ENCODE data around the gene ARL6IP4. TPM values are rescaled to one million over a fixed set of nuclear protein-coding genes. Genes with fewer than 3 reads are reported as not detected.

ARL6IP4 gene
- total RNA-seq, 4 donors from 2014 or later = 84.2 to 212 (median 153) TPM

- Histone ChIP-seq H3K9me3 (no peaks in the 10 kb centered on the region), H3K4me3 (no peak overlapping the region), H3K27ac (no peak overlapping the region), H3K27me3 (no peaks in the 10 kb centered on the region), H3K4me1 (peaks cover 0 to 4% (median 0%) of the 10 kb centered on the region in 3 donors), H3K36me3 (peaks cover 6 to 64% (median 11%) of the 10 kb centered on the region in 3 donors)
- 40% methylated on average over 1 of the region's 10 CpGs; no CpG with 5 or more reads in 1 of the 2 donors for WGBS, 2 donors
- no peak for TF ChIP-seq POLR2A (IDR thresholded peaks at IDR 0.05)
- no peak for TF ChIP-seq CTCF (IDR thresholded peaks at IDR 0.05)
- no peak for DNase-seq
- intact Hi-C loops (cut with DNase I) = no loop called here
Measured at GRCh38 chr12:123000578-123000977, 20.1 kb downstream of the ARL6IP4 start.

- Histone ChIP-seq H3K4me1 (no peaks in the 10 kb centered on the region), H3K27me3 (no peaks in the 10 kb centered on the region), H3K4me3 (no peak overlapping the region), H3K36me3 (peaks cover 6 to 61% (median 11%) of the 10 kb centered on the region in 3 donors), H3K9me3 (no peaks in the 10 kb centered on the region), H3K27ac (no peak overlapping the region)
- intact Hi-C loops (cut with DNase I) = no loop called here
- 88 to 90% methylated on average over 3 of the region's 3 CpGs for WGBS, 2 donors
- TF ChIP-seq CTCF (IDR thresholded peaks at IDR 0.05) (no peak), POLR2A (IDR thresholded peaks at IDR 0.05) (no peak)
- DNase-seq = no peak
Measured at GRCh38 chr12:123001464-123001863, 21.0 kb downstream of the ARL6IP4 start.

- no peak overlapping the region for H3K4me3 ChIP-seq
- intact Hi-C loops (cut with DNase I) = no loop called here
- no peaks in the 10 kb centered on the region for H3K4me1 ChIP-seq
- no peaks in the 10 kb centered on the region for H3K9me3 ChIP-seq
- peaks cover 6 to 67% (median 11%) of the 10 kb centered on the region in 3 donors for H3K36me3 ChIP-seq
- no peak for DNase-seq
- H3K27me3 ChIP-seq = no peaks in the 10 kb centered on the region
- 76 to 81% methylated on average over 3 to 5 of the region's 6 CpGs for WGBS, 2 donors
- TF ChIP-seq POLR2A (IDR thresholded peaks at IDR 0.05) (no peak), CTCF (IDR thresholded peaks at IDR 0.05) (no peak)
- no peak overlapping the region for H3K27ac ChIP-seq
Measured at GRCh38 chr12:123003257-123003656, 22.8 kb downstream of the ARL6IP4 start.

GRCh38 chr12:123004287-123004686 lies 23.8 kb downstream of the ARL6IP4 start:
- Histone ChIP-seq H3K4me1 (no peaks in the 10 kb centered on the region), H3K36me3 (peaks cover 6 to 75% (median 11%) of the 10 kb centered on the region in 3 donors), H3K27me3 (no peaks in the 10 kb centered on the region), H3K4me3 (no peak overlapping the region), H3K9me3 (no peaks in the 10 kb centered on the region), H3K27ac (no peak overlapping the region)
- 89 to 95% methylated on average over 4 to 10 of the region's 14 CpGs for WGBS, 2 donors
- no peak for DNase-seq
- TF ChIP-seq CTCF (IDR thresholded peaks at IDR 0.05) (no peak), POLR2A (IDR thresholded peaks at IDR 0.05) (no peak)
- intact Hi-C loops (cut with DNase I) = no loop called here

GRCh38 chr12:123005081-123005626 lies 24.7 kb downstream of the ARL6IP4 start:
- Histone ChIP-seq H3K36me3 (peaks cover 6 to 75% (median 11%) of the 10 kb centered on the region in 3 donors), H3K27ac (no peak overlapping the region), H3K9me3 (no peaks in the 10 kb centered on the region), H3K27me3 (no peaks in the 10 kb centered on the region), H3K4me1 (no peaks in the 10 kb centered on the region), H3K4me3 (no peak overlapping the region)
- no peak for TF ChIP-seq CTCF (IDR thresholded peaks at IDR 0.05)
- 94% methylated on average over 9 to 12 of the region's 22 CpGs for WGBS, 2 donors
- DNase-seq = no peak
- intact Hi-C loops (cut with DNase I) = no loop called here

Measured in esophagus squamous epithelium (tissue), 5 donors.